ENCODE measurements around the gene RFPL3.

- TF ChIP-seq CTCF (IDR thresholded peaks at IDR 0.05) (no peak), POLR2A (IDR thresholded peaks at IDR 0.05) (no peak), POLR2AphosphoS5 (IDR thresholded peaks at IDR 0.05) (no peak)
These were observed 43.8 kb downstream of the RFPL3 start for GRCh38 chr22:32401486-32401885.
